ENCODE measurements around the gene LRRC42.

LRRC42 gene

DNA sequence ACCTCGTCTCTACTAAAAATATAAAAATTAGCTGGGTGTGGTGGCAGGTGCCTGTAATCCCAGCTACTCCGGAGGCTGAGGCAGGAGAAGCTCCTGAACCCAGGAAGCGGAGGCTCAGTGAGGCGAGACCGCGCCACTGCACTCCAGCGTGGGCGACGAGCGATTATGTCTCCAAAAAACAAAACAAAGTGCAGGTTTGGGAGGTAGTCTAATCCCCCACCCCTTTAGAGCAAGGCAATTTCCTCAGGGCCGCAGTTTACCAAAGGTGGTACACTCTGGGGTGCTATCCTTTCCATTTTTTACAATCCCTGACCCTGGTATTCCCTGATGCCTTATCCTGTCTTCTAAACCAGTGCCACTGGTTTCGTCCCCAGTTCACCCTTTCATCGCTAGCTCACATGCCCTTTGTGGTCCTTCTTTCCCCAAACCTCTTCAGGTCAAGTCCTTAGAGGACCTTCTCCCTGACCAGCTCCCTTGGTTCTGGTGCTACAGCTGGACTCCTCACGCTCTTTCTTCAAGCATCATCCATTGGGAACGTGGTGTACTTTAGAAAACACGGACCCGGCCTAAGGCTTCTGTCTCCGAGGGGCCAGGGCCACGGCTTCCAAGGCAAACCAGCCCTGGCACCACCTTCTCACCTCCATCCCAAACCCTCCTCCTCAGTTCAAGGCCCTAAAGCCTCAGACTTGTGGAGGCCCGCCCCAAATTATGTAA lies 1.5 kb upstream of the LRRC42 start:
- POLR2A ChIA-PET = interaction anchor here (0.9 to 2.0 kb wide), 3 partner anchors 12 to 255 kb away, joined by 3 to 21 read pairs (median 4); partner anchors contain the start of genes CYB5RL, MRPL37 and YIPF1
- TF ChIP-seq, protein P1, sequence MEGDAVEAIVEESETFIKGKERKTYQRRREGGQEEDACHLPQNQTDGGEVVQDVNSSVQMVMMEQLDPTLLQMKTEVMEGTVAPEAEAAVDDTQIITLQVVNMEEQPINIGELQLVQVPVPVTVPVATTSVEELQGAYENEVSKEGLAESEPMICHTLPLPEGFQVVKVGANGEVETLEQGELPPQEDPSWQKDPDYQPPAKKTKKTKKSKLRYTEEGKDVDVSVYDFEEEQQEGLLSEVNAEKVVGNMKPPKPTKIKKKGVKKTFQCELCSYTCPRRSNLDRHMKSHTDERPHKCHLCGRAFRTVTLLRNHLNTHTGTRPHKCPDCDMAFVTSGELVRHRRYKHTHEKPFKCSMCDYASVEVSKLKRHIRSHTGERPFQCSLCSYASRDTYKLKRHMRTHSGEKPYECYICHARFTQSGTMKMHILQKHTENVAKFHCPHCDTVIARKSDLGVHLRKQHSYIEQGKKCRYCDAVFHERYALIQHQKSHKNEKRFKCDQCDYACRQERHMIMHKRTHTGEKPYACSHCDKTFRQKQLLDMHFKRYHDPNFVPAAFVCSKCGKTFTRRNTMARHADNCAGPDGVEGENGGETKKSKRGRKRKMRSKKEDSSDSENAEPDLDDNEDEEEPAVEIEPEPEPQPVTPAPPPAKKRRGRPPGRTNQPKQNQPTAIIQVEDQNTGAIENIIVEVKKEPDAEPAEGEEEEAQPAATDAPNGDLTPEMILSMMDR (IDR thresholded peaks at IDR 0.05; ENCODE audit: control extremely low read depth, extremely low read depth, low read depth, missing control alignments) = no peak
- DNase-seq (ENCODE audit: extremely low spot score) = no peak
- CTCF ChIA-PET = interaction anchor here (0.9 to 3.2 kb wide), 15 partner anchors 8 to 110 kb away, joined by 3 to 24 read pairs (median 5); partner anchors contain the start of gene NDC1

DNA sequence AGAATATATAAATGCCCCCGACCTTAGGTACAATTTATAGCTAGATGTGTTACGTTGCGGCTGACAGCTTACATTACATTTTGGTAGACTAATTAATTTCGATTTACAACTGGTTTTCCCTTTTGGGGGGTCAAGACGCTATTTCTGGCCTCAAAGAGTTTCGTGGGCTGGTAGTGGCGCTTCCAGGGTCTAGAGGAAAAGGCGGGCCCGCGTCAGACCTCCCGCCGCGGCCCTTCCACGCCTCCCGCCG lies 1.0 kb upstream of the LRRC42 start:
- TF ChIP-seq, protein P1 (IDR thresholded peaks at IDR 0.05; ENCODE audit: control extremely low read depth, extremely low read depth, low read depth, missing control alignments) = no peak
- DNase-seq (ENCODE audit: extremely low spot score) = no peak
- CTCF ChIA-PET = interaction anchor here (0.9 to 3.2 kb wide), 15 partner anchors 8 to 107 kb away, joined by 3 to 24 read pairs (median 5); partner anchors contain the start of gene NDC1
- POLR2A ChIA-PET = interaction anchor here (0.7 to 2.0 kb wide), 5 partner anchors 11 to 255 kb away, joined by 3 to 21 read pairs (median 3); partner anchors contain the start of genes CYB5RL, MRPL37, TCEANC2 and TMEM59

DNA sequence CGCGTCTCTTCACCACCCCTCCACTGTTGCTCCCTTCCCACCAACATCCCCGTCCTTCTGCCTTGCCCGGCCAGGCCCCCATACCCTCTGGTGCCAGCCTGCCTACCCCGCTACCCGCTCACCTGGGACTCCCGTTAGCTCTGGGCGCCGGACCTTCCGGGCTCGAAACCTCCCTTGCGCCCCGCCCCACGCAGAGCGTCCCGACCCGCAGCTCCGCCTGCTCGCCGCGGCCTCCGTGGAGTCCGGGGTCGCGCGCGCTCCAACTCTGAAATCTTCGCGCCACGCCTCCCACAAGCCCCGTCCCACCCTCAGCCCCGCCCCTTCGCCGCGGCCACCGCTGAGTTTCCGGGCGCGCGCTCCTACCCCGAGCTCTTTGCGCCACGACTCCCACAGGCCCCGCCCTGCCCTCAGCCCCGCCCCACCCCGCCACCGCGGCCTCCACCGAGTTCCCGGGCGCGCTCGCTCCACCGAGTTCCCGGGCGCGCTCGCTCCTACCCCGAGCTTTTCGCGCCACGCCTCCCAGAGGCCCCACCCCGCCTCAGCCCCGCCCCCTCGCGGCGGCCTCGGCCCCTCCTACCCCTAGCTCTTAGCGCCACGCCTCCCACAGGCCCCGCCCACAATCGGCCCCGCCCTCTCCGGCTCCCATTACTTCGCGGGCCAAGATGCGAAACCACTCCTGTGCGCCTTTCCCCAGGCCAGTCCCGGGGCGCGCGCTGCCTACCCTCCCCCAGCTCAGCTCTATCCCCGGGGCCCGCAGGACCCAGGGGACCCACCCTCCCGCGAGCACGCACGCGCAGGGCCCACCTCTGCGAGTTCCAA lies 508 bp upstream of the LRRC42 start, which contains the start of gene IFT25:
Gene IFT25 (minus strand): TSS at position 267 of the 819 bp plus-strand sequence. CDS start 5,617 bp downstream, outside the sequence.
- ChIA-PET POLR2A (interaction anchor here (0.5 to 2.0 kb wide), 9 partner anchors 11 to 254 kb away, joined by 3 to 21 read pairs (median 3); partner anchors contain the start of genes CYB5RL, MRPL37, TCEANC2 and TMEM59), CTCF (interaction anchor here (0.6 to 3.2 kb wide), 22 partner anchors 9 to 136 kb away, joined by 3 to 24 read pairs (median 3); partner anchors contain the start of gene NDC1)
- peak; percentile 95 for DNase-seq (ENCODE audit: extremely low spot score)
- TF ChIP-seq, protein P1 (IDR thresholded peaks at IDR 0.05; ENCODE audit: control extremely low read depth, extremely low read depth, low read depth, missing control alignments) = no peak

DNA sequence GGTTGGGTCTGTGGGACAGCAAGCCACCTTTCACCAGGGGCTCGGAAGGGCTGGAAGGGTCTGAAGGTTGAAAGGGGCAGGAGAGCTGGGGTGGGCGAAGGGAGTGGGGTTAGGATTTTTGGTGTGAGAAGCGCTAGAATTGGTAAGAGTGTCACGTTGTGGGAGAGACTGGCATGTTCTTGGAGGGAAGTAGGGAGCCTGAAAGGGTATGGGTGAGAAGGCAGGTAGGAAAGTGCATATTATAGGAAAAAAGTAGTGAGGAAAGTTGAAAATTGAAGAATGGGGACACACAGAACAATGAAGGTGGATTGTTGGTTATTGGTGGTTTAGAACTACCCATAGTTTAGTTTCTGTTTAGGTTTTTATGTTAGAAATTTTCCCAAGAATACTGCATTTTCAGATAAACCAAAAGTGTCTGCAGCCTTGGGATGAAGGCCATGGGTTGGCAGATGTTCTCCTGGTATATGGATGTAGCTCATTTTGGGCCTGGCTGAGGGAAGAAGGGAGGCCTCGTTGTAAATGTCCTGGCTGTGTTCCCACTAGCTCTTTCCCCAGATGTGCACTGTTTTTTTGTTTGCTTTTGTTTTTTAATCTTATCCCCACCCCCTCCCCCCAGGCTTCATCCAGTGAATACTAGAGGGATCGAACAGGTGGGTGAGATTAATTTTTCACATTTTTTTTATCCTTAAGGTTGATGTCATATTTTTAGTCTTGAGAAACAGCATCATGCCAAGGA lies 1.2 kb downstream of the LRRC42 start:
- TF ChIP-seq, protein P1 (IDR thresholded peaks at IDR 0.05; ENCODE audit: control extremely low read depth, extremely low read depth, low read depth, missing control alignments) = no peak
- ChIA-PET CTCF (interaction anchor here (0.9 to 6.0 kb wide), 9 partner anchors 9 to 106 kb away, joined by 3 to 85 read pairs (median 4); no protein-coding TSS in a partner anchor), POLR2A (no interaction called here)
- DNase-seq (ENCODE audit: extremely low spot score) = no peak

DNA sequence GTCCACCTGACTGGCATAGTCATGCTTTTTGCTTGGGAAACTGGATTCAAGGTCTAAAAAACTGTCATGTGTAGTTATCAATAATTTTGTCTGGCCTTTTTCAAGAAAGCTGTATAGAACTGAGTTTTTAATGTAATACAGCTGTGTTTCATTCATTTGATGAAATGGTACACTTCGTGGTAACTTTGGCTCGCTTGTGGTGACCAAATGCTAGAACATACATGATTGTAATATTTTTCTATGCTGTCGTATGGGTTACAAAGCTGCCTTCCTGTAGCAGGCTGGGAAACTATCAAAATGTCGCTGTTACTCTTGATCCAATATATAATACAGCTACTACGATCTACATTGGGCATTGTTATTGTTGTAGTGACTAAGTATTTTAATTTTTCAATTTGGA lies 2.1 kb downstream of the LRRC42 start:
- no peak for DNase-seq (ENCODE audit: extremely low spot score)
- ChIA-PET POLR2A (no interaction called here), CTCF (interaction anchor here (0.9 to 6.0 kb wide), 12 partner anchors 8 to 671 kb away, joined by 3 to 85 read pairs (median 4); no protein-coding TSS in a partner anchor)
- TF ChIP-seq, protein P1 (IDR thresholded peaks at IDR 0.05; ENCODE audit: control extremely low read depth, extremely low read depth, low read depth, missing control alignments) = no peak
